Measurements from ENCODE around the gene CA10.

The CA10 gene

GRCh38 chr17:52041123-52041617 lies 117.3 kb downstream of the CA10 start:
- no peak for DNase-seq

DNA sequence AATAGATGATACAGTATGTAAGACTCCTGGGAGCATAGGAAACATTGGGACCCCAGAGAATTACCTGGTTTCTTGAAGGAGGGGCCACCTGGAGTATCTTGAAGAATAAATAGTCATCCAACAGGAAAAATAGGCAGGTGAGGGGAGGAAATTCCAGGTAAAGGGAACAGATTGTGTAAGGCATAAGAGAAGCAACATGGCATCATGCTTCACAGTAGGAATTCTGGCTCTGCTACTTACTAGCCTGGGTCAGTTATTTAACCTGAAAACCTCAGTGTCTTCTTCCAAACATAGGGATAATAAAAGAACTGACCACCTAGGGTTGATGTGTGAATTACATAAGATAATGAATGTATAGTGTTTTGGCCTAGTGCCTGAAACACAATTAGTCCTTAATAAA lies 122.1 kb downstream of the CA10 start:
- no peak for DNase-seq

GRCh38 chr17:52035336-52035915 lies 123.1 kb downstream of the CA10 start:
- no peak for DNase-seq

DNA sequence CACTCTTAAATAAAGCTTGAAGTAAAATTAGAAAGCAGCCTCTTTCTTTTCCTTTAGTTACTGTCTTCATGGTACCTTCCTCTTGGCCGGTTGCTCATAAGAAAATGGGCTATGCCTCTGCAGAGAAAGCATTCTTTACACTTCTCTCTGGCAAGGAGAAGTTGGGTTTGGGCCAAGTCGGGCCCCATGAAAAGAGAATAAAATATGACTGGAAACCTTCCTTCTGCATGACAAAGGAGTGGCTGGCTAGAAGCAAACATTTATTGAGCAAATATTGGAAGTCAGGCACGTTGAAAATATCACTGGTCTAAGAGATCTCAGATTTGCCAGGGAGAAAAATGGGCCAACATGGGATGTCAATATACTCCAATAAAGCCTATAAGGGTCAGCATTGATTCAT lies 126.1 kb downstream of the CA10 start:
- DNase-seq: no peak

DNA sequence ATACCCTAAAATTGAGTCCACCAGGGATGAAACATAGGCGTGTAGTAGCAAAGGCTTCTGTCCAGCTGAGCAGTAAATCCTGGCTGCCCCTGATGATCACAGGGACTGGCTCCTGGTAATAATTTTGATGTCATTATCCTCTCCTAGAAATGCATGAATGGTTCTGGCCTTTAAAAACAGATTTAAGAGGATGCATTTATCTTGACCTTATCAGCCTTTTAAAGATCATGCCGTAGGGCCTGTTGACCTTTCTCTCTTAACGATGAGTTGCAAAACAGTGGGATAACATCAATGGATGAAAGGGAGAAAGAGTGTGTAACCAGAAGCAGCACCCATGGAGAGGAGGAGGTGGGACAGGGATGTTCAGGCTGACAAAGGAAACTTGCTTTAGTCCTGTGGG lies 128.5 kb downstream of the CA10 start:
- no peak for DNase-seq

GRCh38 chr17:52027620-52028295 lies 130.8 kb downstream of the CA10 start:
- DNase-seq: no peak

GRCh38 chr17:52027081-52027480 lies 131.4 kb downstream of the CA10 start:
- no peak for DNase-seq

GRCh38 chr17:52026075-52026474 lies 132.4 kb downstream of the CA10 start:
- no peak for DNase-seq

DNA sequence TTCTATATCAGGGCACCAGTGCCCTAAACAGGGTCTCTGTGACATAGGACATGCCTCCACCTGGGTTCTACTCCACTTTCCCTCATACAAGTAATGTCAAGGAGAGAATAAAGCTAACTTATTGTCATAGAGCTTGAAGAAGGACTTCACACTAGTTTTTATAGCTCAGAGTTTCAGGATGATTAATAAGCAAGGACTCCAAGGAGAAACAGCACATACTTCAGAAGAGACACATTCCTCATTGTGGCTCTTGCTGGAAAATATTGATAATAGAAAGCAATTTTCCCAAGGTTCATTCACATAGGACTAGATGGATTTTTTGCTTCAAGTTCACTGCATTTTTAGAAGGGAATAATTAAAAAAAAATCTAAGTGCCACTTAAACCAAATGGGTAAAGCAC lies 133.3 kb downstream of the CA10 start:
- DNase-seq: no peak

- DNase-seq: no peak
Observed at GRCh38 chr17:52024300-52024870, 134.1 kb downstream of the CA10 start.

- DNase-seq: no peak
Observed at GRCh38 chr17:52011064-52011463, 147.4 kb downstream of the CA10 start.

- no peak for DNase-seq
Observed at GRCh38 chr17:51999654-52000053, 158.9 kb downstream of the CA10 start.

DNA sequence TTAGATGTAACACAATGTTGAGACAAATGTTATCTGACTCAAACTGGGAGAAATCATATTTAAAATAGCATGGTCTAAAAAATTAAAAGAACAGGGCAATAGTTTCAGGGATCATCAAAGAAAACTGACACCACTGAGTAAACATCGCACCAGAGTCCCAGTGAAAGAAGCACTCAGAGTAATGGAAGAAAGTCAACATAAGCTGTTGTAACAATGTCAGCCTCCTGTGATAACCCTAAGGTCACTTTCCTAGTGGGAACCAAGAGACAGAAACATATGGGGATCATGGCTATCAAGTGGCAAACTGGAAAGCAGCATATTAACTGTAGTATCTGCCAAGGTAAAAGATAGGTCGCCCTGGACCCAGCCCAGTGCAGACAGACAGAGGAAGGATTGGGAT lies 160.8 kb downstream of the CA10 start:
- no peak for DNase-seq

- no peak for DNase-seq
Observed at GRCh38 chr17:51995797-51996403, 162.6 kb downstream of the CA10 start.

- DNase-seq: no peak
Observed at GRCh38 chr17:51992864-51993416, 165.6 kb downstream of the CA10 start.

DNA sequence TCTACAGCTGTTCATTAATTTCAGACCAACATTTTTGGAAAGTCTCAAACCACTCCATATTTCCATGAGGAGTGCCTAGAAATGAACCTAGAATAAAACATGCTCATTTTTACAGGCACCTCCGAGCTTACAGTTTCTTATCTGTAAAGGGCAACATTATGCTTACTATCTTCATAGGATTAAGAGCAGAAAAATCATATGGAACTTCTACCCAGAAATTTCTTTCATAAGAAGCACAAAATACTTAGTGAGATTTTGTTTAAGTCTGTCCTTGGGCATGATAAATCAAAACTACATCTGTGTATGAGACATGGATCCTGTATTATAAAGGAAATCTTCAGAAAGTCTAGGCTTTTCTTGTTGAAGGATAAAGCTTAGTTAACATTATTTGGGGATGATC lies 187.4 kb downstream of the CA10 start:
- no peak for DNase-seq

DNA sequence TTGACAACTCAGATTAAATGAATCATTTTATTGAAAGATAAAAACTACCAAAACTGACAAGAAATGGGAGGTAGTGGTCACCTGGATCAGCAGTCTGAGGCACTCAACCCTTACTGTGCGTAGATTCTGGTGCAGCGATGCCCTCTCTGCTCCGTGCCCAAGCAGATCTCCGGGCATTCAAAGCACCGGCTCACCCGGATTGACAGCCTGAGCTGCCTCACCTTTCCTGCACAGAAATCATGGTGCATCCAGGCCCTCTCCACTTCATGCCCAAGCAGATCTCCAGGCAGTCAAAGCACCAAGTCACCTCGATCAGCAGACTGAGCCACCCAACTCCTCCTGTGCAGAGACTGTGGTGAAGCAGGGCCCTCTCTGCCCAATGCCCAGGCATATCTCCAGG lies 196.8 kb downstream of the CA10 start:
- DNase-seq: no peak

GRCh38 chr17:51957786-51958185 lies 200.7 kb downstream of the CA10 start:
- DNase-seq: no peak

DNA sequence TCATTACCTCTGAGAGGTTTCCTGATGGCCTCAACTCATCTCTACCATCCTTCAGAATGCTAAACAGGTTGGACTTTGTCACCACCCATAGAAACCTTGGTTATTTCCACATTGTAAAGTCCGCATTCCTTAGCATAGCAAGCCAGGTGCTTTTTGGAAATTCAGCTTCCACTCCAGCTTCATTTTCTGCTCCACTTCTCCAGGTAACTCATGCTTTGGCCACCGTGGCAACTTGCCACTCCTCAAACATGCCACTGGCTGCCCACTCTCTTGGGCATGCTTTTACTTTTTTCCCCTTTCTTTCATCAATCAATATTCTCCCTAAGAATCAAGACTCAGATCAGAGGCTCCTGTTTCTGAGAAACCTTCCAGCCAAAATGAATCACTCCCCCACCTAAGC lies 203.3 kb downstream of the CA10 start:
- no peak for DNase-seq

DNA sequence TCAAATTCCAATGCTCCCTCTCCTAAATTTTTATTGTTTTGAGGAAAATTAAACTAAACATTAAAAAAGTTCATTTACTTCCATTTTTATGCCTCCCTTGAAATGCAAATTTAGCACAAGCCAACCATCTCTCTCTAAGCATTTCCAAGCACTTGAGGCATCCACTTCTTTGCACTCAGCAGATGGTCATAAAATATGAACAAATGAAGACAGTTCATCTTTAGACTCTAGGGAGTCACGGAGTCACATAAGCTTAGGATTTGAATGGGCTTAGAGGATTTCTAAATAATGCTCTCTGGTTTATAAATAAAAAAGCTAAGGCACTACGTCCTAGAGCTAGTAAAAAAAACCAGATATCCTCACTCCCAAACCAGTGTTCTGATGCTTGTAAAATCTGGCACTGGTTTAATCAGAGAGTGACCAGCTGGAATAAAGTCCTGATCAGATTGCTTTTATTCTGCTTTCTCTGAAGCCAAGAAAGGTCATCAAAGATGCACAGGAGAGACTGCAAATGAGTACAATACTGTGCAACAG lies 204.2 kb downstream of the CA10 start:
- DNase-seq: no peak

DNA sequence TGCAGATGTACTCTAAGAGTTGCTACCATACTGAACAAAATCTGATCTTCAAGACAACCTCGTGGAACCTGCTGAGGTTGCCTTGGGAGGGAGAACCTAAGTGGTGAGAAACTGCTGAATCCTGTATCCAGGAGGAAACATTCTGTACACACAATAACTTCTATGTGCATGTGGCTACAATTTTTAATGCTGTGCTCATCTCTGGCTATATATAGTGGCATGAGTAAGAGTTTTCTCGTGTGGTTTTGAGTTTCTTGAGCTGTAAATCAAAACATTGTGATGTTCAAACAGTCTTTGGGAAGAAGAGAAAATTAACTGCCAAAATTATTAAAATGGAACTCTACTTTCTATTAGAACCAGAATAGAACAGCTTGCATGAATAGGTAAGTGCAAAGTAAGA lies 206.8 kb downstream of the CA10 start:
- no peak for DNase-seq

- no peak for DNase-seq
Observed at GRCh38 chr17:51948128-51948527, 210.4 kb downstream of the CA10 start.

- no peak for DNase-seq
Observed at GRCh38 chr17:51947160-51947735, 211.3 kb downstream of the CA10 start.
